Activated naive CD8-positive, alpha-beta T cell treated with anti-CD3 and anti-CD28 coated beads for 36 hours (primary cell): ENCODE data around the gene GRIK4. TPM values are rescaled to one million over a fixed set of nuclear protein-coding genes. Genes with fewer than 3 reads are reported as not detected.
A peak's percentile ranks its signal among the peaks of the same experiment; 100 is the strongest.

Experiments used
- DNase-seq: peaks from one replicate; pipeline ENCODE4 v3.0.0; 2021
- H3K27ac Mint-ChIP-seq: one replicate; pipeline ENCODE4 v1.8.0; 2022; ENCODE audit warnings: mild to moderate bottlenecking, moderate library complexity, mixed read lengths
- H3K27me3 Mint-ChIP-seq: one replicate; pipeline ENCODE4 v1.8.0; 2022; ENCODE audit warnings: mild to moderate bottlenecking, mixed read lengths
- H3K36me3 Mint-ChIP-seq: one replicate; pipeline ENCODE4 v1.8.0; 2021; ENCODE audit warnings: mild to moderate bottlenecking, mixed read lengths
- H3K4me1 Mint-ChIP-seq: one replicate; pipeline ENCODE4 v1.8.0; 2021; ENCODE audit warnings: mixed read lengths
- H3K4me3 Mint-ChIP-seq: one replicate; pipeline ENCODE4 v1.8.0; 2022; ENCODE audit warnings: mild to moderate bottlenecking, moderate library complexity, mixed read lengths
- H3K9me3 Mint-ChIP-seq: one replicate; pipeline ENCODE4 v1.8.0; 2022; ENCODE audit warnings: mixed read lengths
- total RNA-seq, 2 experiments: library from RNA; stranded (reverse); gene quantifications; one replicate each; pipeline ENCODE4 v1.2.3, GENCODE V29; 2021

The GRIK4 gene
- total RNA-seq, 2 experiments from 2014 or later = 0.40 to 0.43 TPM

GRCh38 chr11:120801801-120802689 is 290.5 kb downstream of the GRIK4 start:
- no peak overlapping the region for H3K27ac Mint-ChIP-seq
- H3K4me3 Mint-ChIP-seq = no peak overlapping the region
- H3K9me3 Mint-ChIP-seq = no peaks in the 10 kb centered on the region
- peaks cover 5% of the 10 kb centered on the region for H3K4me1 Mint-ChIP-seq
- no peaks in the 10 kb centered on the region for H3K36me3 Mint-ChIP-seq
- DNase-seq = peak; percentile 24
- peaks cover 37% of the 10 kb centered on the region for H3K27me3 Mint-ChIP-seq

- no peak for DNase-seq
- H3K36me3 Mint-ChIP-seq = no peaks in the 10 kb centered on the region
- no peak overlapping the region for H3K4me3 Mint-ChIP-seq
- no peak overlapping the region for H3K27ac Mint-ChIP-seq
- peaks cover 39% of the 10 kb centered on the region for H3K27me3 Mint-ChIP-seq
- peaks cover 5% of the 10 kb centered on the region for H3K4me1 Mint-ChIP-seq
- H3K9me3 Mint-ChIP-seq = no peaks in the 10 kb centered on the region
Observed at GRCh38 chr11:120805960-120806555, 294.5 kb downstream of the GRIK4 start.

GRCh38 chr11:120807414-120808150 is 296.0 kb downstream of the GRIK4 start:
- no peak overlapping the region for H3K4me3 Mint-ChIP-seq
- H3K9me3 Mint-ChIP-seq = no peaks in the 10 kb centered on the region
- DNase-seq = no peak
- no peaks in the 10 kb centered on the region for H3K36me3 Mint-ChIP-seq
- peaks cover 1% of the 10 kb centered on the region for H3K4me1 Mint-ChIP-seq
- no peak overlapping the region for H3K27ac Mint-ChIP-seq
- H3K27me3 Mint-ChIP-seq = peaks cover 26% of the 10 kb centered on the region

- Mint-ChIP-seq H3K36me3 (no peaks in the 10 kb centered on the region), H3K27me3 (peaks cover 22% of the 10 kb centered on the region), H3K4me3 (no peak overlapping the region), H3K9me3 (no peaks in the 10 kb centered on the region), H3K27ac (no peak overlapping the region), H3K4me1 (peaks cover 1% of the 10 kb centered on the region)
- DNase-seq = no peak
Observed at GRCh38 chr11:120808616-120809050, 297.1 kb downstream of the GRIK4 start.

GRCh38 chr11:120810251-120810650 is 298.7 kb downstream of the GRIK4 start:
- H3K27me3 Mint-ChIP-seq = peaks cover 14% of the 10 kb centered on the region
- peaks cover 1% of the 10 kb centered on the region for H3K4me1 Mint-ChIP-seq
- no peak overlapping the region for H3K4me3 Mint-ChIP-seq
- no peaks in the 10 kb centered on the region for H3K9me3 Mint-ChIP-seq
- no peaks in the 10 kb centered on the region for H3K36me3 Mint-ChIP-seq
- no peak overlapping the region for H3K27ac Mint-ChIP-seq
- DNase-seq = no peak

- Mint-ChIP-seq H3K4me3 (no peak overlapping the region), H3K27me3 (peaks cover 12% of the 10 kb centered on the region), H3K4me1 (no peaks in the 10 kb centered on the region), H3K36me3 (no peaks in the 10 kb centered on the region), H3K27ac (no peak overlapping the region), H3K9me3 (no peaks in the 10 kb centered on the region)
- DNase-seq = no peak
Observed at GRCh38 chr11:120811199-120811598, 299.7 kb downstream of the GRIK4 start.

GRCh38 chr11:120811731-120812130 is 300.2 kb downstream of the GRIK4 start:
- Mint-ChIP-seq H3K27ac (no peak overlapping the region), H3K4me1 (no peaks in the 10 kb centered on the region), H3K27me3 (peaks cover 9% of the 10 kb centered on the region), H3K9me3 (no peaks in the 10 kb centered on the region), H3K36me3 (no peaks in the 10 kb centered on the region), H3K4me3 (no peak overlapping the region)
- DNase-seq = no peak

- Mint-ChIP-seq H3K27ac (no peak overlapping the region), H3K9me3 (no peaks in the 10 kb centered on the region)
- no peak for DNase-seq
Observed at GRCh38 chr11:120814531-120815318, 303.2 kb downstream of the GRIK4 start.

GRCh38 chr11:120815319-120816100 is 304.0 kb downstream of the GRIK4 start:
- no peak overlapping the region for H3K27ac Mint-ChIP-seq
- H3K4me1 Mint-ChIP-seq = peaks cover 3% of the 10 kb centered on the region
- H3K36me3 Mint-ChIP-seq = no peaks in the 10 kb centered on the region
- H3K27me3 Mint-ChIP-seq = peaks cover 22% of the 10 kb centered on the region
- no peaks in the 10 kb centered on the region for H3K9me3 Mint-ChIP-seq
- H3K4me3 Mint-ChIP-seq = no peak overlapping the region
- DNase-seq = no peak

More at GRCh38 chr11:120814531-120815318, 303.2 kb downstream of the GRIK4 start:
- Mint-ChIP-seq H3K4me1 (peaks cover 3% of the 10 kb centered on the region), H3K36me3 (no peaks in the 10 kb centered on the region), H3K4me3 (no peak overlapping the region), H3K27me3 (peaks cover 19% of the 10 kb centered on the region)

GRCh38 chr11:120816176-120816575 is 304.6 kb downstream of the GRIK4 start:
- Mint-ChIP-seq H3K9me3 (no peaks in the 10 kb centered on the region), H3K27ac (no peak overlapping the region), H3K36me3 (no peaks in the 10 kb centered on the region), H3K27me3 (peaks cover 26% of the 10 kb centered on the region), H3K4me3 (no peak overlapping the region), H3K4me1 (peaks cover 3% of the 10 kb centered on the region)
- no peak for DNase-seq

- no peak overlapping the region for H3K27ac Mint-ChIP-seq
- peaks cover 31% of the 10 kb centered on the region for H3K27me3 Mint-ChIP-seq
- H3K4me3 Mint-ChIP-seq = no peak overlapping the region
- no peak for DNase-seq
- no peaks in the 10 kb centered on the region for H3K36me3 Mint-ChIP-seq
- H3K9me3 Mint-ChIP-seq = no peaks in the 10 kb centered on the region
- H3K4me1 Mint-ChIP-seq = peaks cover 3% of the 10 kb centered on the region
Observed at GRCh38 chr11:120816711-120817110, 305.2 kb downstream of the GRIK4 start.

- no peak overlapping the region for H3K4me3 Mint-ChIP-seq
- no peaks in the 10 kb centered on the region for H3K9me3 Mint-ChIP-seq
- H3K36me3 Mint-ChIP-seq = no peaks in the 10 kb centered on the region
- peaks cover 3% of the 10 kb centered on the region for H3K4me1 Mint-ChIP-seq
- peaks cover 31% of the 10 kb centered on the region for H3K27me3 Mint-ChIP-seq
- H3K27ac Mint-ChIP-seq = no peak overlapping the region
- no peak for DNase-seq
Observed at GRCh38 chr11:120817158-120817557, 305.6 kb downstream of the GRIK4 start.

GRCh38 chr11:120818097-120818496 is 306.5 kb downstream of the GRIK4 start:
- Mint-ChIP-seq H3K27ac (no peak overlapping the region), H3K4me3 (no peak overlapping the region), H3K36me3 (no peaks in the 10 kb centered on the region), H3K27me3 (peaks cover 31% of the 10 kb centered on the region), H3K9me3 (no peaks in the 10 kb centered on the region), H3K4me1 (peaks cover 3% of the 10 kb centered on the region)
- DNase-seq = no peak

- Mint-ChIP-seq H3K36me3 (no peaks in the 10 kb centered on the region), H3K27me3 (peaks cover 31% of the 10 kb centered on the region), H3K9me3 (no peaks in the 10 kb centered on the region), H3K4me1 (peaks cover 3% of the 10 kb centered on the region), H3K27ac (no peak overlapping the region), H3K4me3 (no peak overlapping the region)
- no peak for DNase-seq
Observed at GRCh38 chr11:120819003-120819402, 307.5 kb downstream of the GRIK4 start.
